Tibial nerve (tissue), 4 donors: ENCODE data around the gene SYN1.

ENCODE experiments used
- CTCF ChIP-seq, 5 experiments: fragments of 200-600 bp in 3 of 5; fragments of 450-650 bp in 2 of 5; sonication (generic) in 3 of 5; IDR thresholded peaks; one replicate each; pipeline ENCODE4 v1.5.1; 2016 to 2019; ENCODE audit warnings: antibody characterized with exemption in 5 of 5, mild to moderate bottlenecking in 3 of 5, moderate library complexity in 2 of 5
- EP300 ChIP-seq, 2 donors: sonication (generic); formaldehyde crosslinking; IDR thresholded peaks; one replicate each; pipeline ENCODE4 v1.6.1; 2017; ENCODE audit warnings: antibody characterized with exemption in 2 of 2, mild to moderate bottlenecking in 1 of 2
- POLR2A ChIP-seq, 2 donors: fragments of 450-650 bp; IDR thresholded peaks; one replicate each; pipeline ENCODE4 v1.6.1; 2017; ENCODE audit warnings: antibody characterized with exemption in 2 of 2, mild to moderate bottlenecking in 2 of 2, moderate library complexity in 2 of 2

DNA sequence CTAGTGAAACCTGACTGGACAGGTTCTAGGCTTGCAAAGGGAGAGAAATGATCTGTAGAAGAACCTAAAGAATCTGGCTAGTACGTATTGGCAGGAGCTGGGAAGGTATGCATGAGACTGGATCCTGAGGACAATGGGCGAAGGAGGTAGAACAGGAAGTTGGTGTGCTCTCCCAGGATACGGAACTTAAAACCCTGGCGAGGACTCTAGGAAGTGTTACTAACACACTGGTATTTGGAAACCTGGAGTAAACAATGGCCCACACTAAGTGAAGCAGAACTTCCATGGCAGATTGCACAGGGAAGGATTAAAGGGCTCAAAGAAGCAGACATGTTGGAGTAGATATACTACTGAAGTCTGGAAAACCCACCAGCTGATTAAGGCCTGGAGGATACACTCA, 9.1 kb downstream of the SYN1 start:
- TF ChIP-seq POLR2A (IDR thresholded peaks at IDR 0.05) (no peak), CTCF (IDR thresholded peaks at IDR 0.05) (no peak), EP300 (IDR thresholded peaks at IDR 0.05) (no peak)
